H1 (cell line): ENCODE data around the gene FAM221B. TPM values are rescaled to one million over a fixed set of nuclear protein-coding genes. Genes with fewer than 3 reads are reported as not detected.

Experiments
- CTCF ChIA-PET: fragments of 300-600 bp; sonication (Branson Sonifier 250); formaldehyde crosslinking; loops from one replicate; lab custom pipeline; 2021; ENCODE audit not compliant: partially characterized antibody; lab: Charles Lee
- POLR2A ChIA-PET: fragments of 300-600 bp; sonication (Branson Sonifier 250); formaldehyde crosslinking; loops from one replicate; lab custom pipeline; 2021; ENCODE audit warnings: inconsistent platforms; ENCODE audit not compliant: partially characterized antibody; lab: Charles Lee
- DNase-seq, 2 experiments: peaks; one replicate each; pipeline versions ENCODE4 v3.0.0 to v3.0.0-alpha.2; 2010 to 2022; ENCODE audit warnings: low spot score in 2 of 2, low read depth in 1 of 2, mixed read lengths in 1 of 2
- FAIRE-seq: peaks from 2 replicates; lab custom pipeline; 2011; peaks lifted over from hg19 to GRCh38; lab: Jason Lieb, UNC
- H2AFZ ChIP-seq: 2 replicates; pipeline ENCODE4 v1.8.1; 2012; ENCODE audit warnings: low read length, inconsistent platforms
- H2AK5ac ChIP-seq: 2 replicates; pipeline ENCODE4 v1.6.1; 2013; ENCODE audit warnings: low read depth, low read length
- H2BK120ac ChIP-seq: replicated peaks from 2 replicates; pipeline ENCODE3; 2013; ENCODE audit warnings: low read depth, low read length, inconsistent platforms
- H2BK12ac ChIP-seq: 2 replicates; pipeline ENCODE4 v1.6.1; 2013; ENCODE audit warnings: low read depth, low read length
- H2BK15ac ChIP-seq: 2 replicates; pipeline ENCODE4 v1.6.1; 2013; ENCODE audit warnings: low read length
- H2BK20ac ChIP-seq: 2 replicates; pipeline ENCODE4 v1.6.1; 2013; ENCODE audit warnings: low read length
- H2BK5ac ChIP-seq: 2 replicates; pipeline ENCODE4 v1.6.1; 2013; ENCODE audit warnings: low read depth, low read length
- H3K14ac ChIP-seq: 2 replicates; pipeline ENCODE4 v1.6.1; 2013; ENCODE audit warnings: inconsistent platforms; ENCODE audit not compliant: insufficient read length
- H3K18ac ChIP-seq: 2 replicates; pipeline ENCODE4 v1.6.1; 2013; ENCODE audit warnings: low read length; ENCODE audit errors: extremely low read depth
- H3K23ac ChIP-seq: 2 replicates; pipeline ENCODE4 v1.6.1; 2013; ENCODE audit warnings: inconsistent platforms; ENCODE audit not compliant: insufficient read length
- H3K23me2 ChIP-seq: 2 replicates; pipeline ENCODE4 v1.6.1; 2013; ENCODE audit warnings: low read depth, low read length
- H3K27ac ChIP-seq: 2 replicates; pipeline ENCODE4 v1.6.1; 2011; ENCODE audit warnings: low read depth, low read length, inconsistent platforms
- H3K27me3 ChIP-seq, 4 experiments: replicated peaks in 1 of 4; 1 replicate in 1 of 4; 2 replicates in 3 of 4; pipeline versions ENCODE4 v1.6.1 to v1.8.1; 2011 to 2013; ENCODE audit warnings: low read length in 3 of 4, mild to moderate bottlenecking in 3 of 4, inconsistent platforms in 2 of 4, mixed read lengths in 2 of 4, moderate library complexity in 1 of 4; ENCODE audit not compliant: control insufficient read depth in 3 of 4, insufficient read depth in 3 of 4; ENCODE audit errors: extremely low read depth in 1 of 4
- H3K36me3 ChIP-seq, 4 experiments: 2 replicates each; pipeline versions ENCODE4 v1.6.1 to v1.8.1; 2011 to 2013; ENCODE audit warnings: mild to moderate bottlenecking in 4 of 4, low read length in 3 of 4, moderate library complexity in 2 of 4, control low read depth in 1 of 4, inconsistent platforms in 1 of 4; ENCODE audit not compliant: insufficient read depth in 4 of 4, control insufficient read depth in 2 of 4
- H3K4ac ChIP-seq: replicated peaks from 2 replicates; pipeline ENCODE3; 2013; ENCODE audit warnings: low read length, low read depth, mixed read lengths, inconsistent platforms; ENCODE audit not compliant: insufficient read length
- H3K4me1 ChIP-seq, 4 experiments: replicated peaks in 1 of 4; 1 replicate in 1 of 4; 2 replicates in 3 of 4; pipeline versions ENCODE4 v1.6.1 to v1.8.1; 2011 to 2013; ENCODE audit warnings: low read length in 3 of 4, inconsistent platforms in 2 of 4, mixed read lengths in 1 of 4; ENCODE audit not compliant: insufficient read depth in 4 of 4, control insufficient read depth in 3 of 4
- H3K4me2 ChIP-seq, 2 experiments: 2 replicates each; pipeline versions ENCODE4 v1.6.1 to v1.8.1; 2011 to 2013; ENCODE audit warnings: low read depth in 2 of 2, low read length in 2 of 2, control low read depth in 1 of 2, inconsistent platforms in 1 of 2, mild to moderate bottlenecking in 1 of 2; ENCODE audit not compliant: insufficient read depth in 1 of 2
- H3K4me3 ChIP-seq, 4 experiments: fragments of 200-600, 300-600 bp in 1 of 4; sonication (generic), shearing (Covaris generic), sonication (Bioruptor Twin) in 1 of 4; 2 replicates each; pipeline versions ENCODE4 v1.5.1 to v1.8.1; 2011 to 2016; ENCODE audit warnings: low read length in 4 of 4, low read depth in 3 of 4, control low read depth in 2 of 4, inconsistent platforms in 2 of 4, mild to moderate bottlenecking in 2 of 4, mixed read lengths in 1 of 4, moderate library complexity in 1 of 4; ENCODE audit not compliant: insufficient read depth in 2 of 4; ENCODE audit errors: extremely low read depth in 1 of 4
- H3K56ac ChIP-seq: replicated peaks from 2 replicates; pipeline ENCODE3; 2013; ENCODE audit warnings: low read depth, mild to moderate bottlenecking, mixed read lengths, low read length, inconsistent platforms; ENCODE audit not compliant: insufficient read length
- H3K79me1 ChIP-seq: 2 replicates; pipeline ENCODE4 v1.6.1; 2013; ENCODE audit warnings: low read depth, low read length, control low read depth
- H3K79me2 ChIP-seq, 2 experiments: 2 replicates each; pipeline versions ENCODE4 v1.6.1 to v1.8.1; 2012 to 2013; ENCODE audit warnings: low read length in 2 of 2, mild to moderate bottlenecking in 2 of 2, inconsistent platforms in 1 of 2; ENCODE audit not compliant: insufficient read depth in 2 of 2, control insufficient read depth in 1 of 2
- H3K9ac ChIP-seq, 4 experiments: replicated peaks in 1 of 4; 1 replicate in 1 of 4; 2 replicates in 3 of 4; pipeline versions ENCODE4 v1.6.1 to v1.8.1; 2011 to 2013; ENCODE audit warnings: low read depth in 3 of 4, low read length in 3 of 4, control low read depth in 2 of 4, mild to moderate bottlenecking in 2 of 4, moderate library complexity in 2 of 4, inconsistent platforms in 1 of 4; ENCODE audit errors: extremely low read depth in 1 of 4
- H3K9me3 ChIP-seq, 2 experiments: 2 replicates each; pipeline versions ENCODE4 v1.6.1 to v1.8.1; 2012 to 2013; ENCODE audit warnings: mild to moderate bottlenecking in 2 of 2, moderate library complexity in 2 of 2, control low read depth in 1 of 2, inconsistent platforms in 1 of 2, low read depth in 1 of 2, low read length in 1 of 2, mixed read lengths in 1 of 2; ENCODE audit not compliant: insufficient read depth in 2 of 2
- H4K20me1 ChIP-seq, 2 experiments: replicated peaks in 1 of 2; 2 replicates each; pipeline versions ENCODE3 to v1.8.1; 2011 to 2013; ENCODE audit warnings: inconsistent platforms in 2 of 2, low read length in 2 of 2, mild to moderate bottlenecking in 1 of 2; ENCODE audit not compliant: insufficient read depth in 2 of 2, control insufficient read depth in 1 of 2
- H4K5ac ChIP-seq: 2 replicates; pipeline ENCODE4 v1.6.1; 2013; ENCODE audit warnings: low read length, low read depth, mixed read lengths, inconsistent platforms; ENCODE audit not compliant: insufficient read length
- H4K8ac ChIP-seq: 2 replicates; pipeline ENCODE4 v1.8.0; 2013; ENCODE audit warnings: mild to moderate bottlenecking, moderate library complexity, low read length, inconsistent platforms; ENCODE audit not compliant: insufficient read depth; ENCODE audit errors: extremely low read depth
- H4K91ac ChIP-seq: replicated peaks from 2 replicates; pipeline ENCODE3; 2013; ENCODE audit warnings: low read length, mixed read lengths, inconsistent platforms; ENCODE audit not compliant: insufficient read length
- BACH1 ChIP-seq: IDR thresholded peaks from 2 replicates; pipeline ENCODE4 v1.6.1; 2012; ENCODE audit warnings: low read length, improper control_type of control experiment
- CEBPB ChIP-seq: IDR thresholded peaks from 2 replicates; pipeline ENCODE4 v1.6.1; 2012; ENCODE audit warnings: low read depth, low read length
- HDAC2 ChIP-seq, 2 experiments: fragments of 300-600 bp in 1 of 2; sonication (generic) in 1 of 2; IDR thresholded peaks; 2 replicates each; pipeline ENCODE4 v1.6.1; 2011 to 2012; ENCODE audit warnings: low read depth in 2 of 2, low read length in 2 of 2, mild to moderate bottlenecking in 2 of 2, moderate library complexity in 2 of 2, borderline replicate concordance in 1 of 2, inconsistent platforms in 1 of 2
- KDM1A ChIP-seq: fragments of 200-600, 300-600 bp; sonication (generic); IDR thresholded peaks from 2 replicates; pipeline ENCODE4 v1.7.1; 2016; ENCODE audit warnings: mild to moderate bottlenecking, low read length, borderline replicate concordance
- KDM4A ChIP-seq: IDR thresholded peaks from one replicate; pipeline ENCODE4 v1.7.1; 2012; ENCODE audit warnings: low read depth, mild to moderate bottlenecking, moderate library complexity, low read length, inconsistent platforms; ENCODE audit not compliant: severe bottlenecking
- RBBP5 ChIP-seq: IDR thresholded peaks from 2 replicates; pipeline ENCODE4 v1.7.1; 2012; ENCODE audit warnings: low read depth, mild to moderate bottlenecking, inconsistent platforms, low read length, moderate library complexity, borderline replicate concordance
- RFX5 ChIP-seq: IDR thresholded peaks from 2 replicates; pipeline ENCODE4 v1.6.1; 2011; ENCODE audit warnings: low read depth, low read length, improper control_type of control experiment, borderline replicate concordance
- SAP30 ChIP-seq: fragments of 300-600 bp; sonication (generic); IDR thresholded peaks from 2 replicates; pipeline ENCODE4 v1.7.1; 2012; ENCODE audit warnings: low read length, moderate library complexity, mild to moderate bottlenecking, inconsistent platforms; ENCODE audit not compliant: insufficient read depth, insufficient replicate concordance
- SP1 ChIP-seq: IDR thresholded peaks from 2 replicates; pipeline ENCODE4 v1.6.1; 2011; ENCODE audit warnings: low read depth, low read length
- SP2 ChIP-seq: IDR thresholded peaks from 2 replicates; pipeline ENCODE4 v1.6.1; 2012; ENCODE audit warnings: mild to moderate bottlenecking, low read length, inconsistent platforms
- YY1 ChIP-seq: IDR thresholded peaks from 2 replicates; pipeline ENCODE4 v1.6.1; 2011; ENCODE audit warnings: low read depth, mild to moderate bottlenecking, low read length
- WGBS, 2 experiments: shearing (Covaris generic) in 1 of 2; methylation state at CpG; one replicate each; pipeline versions ENCODE4 v1.1.6 to v1.1.7; 2013 to 2015; ENCODE audit warnings: low lambda C conversion rate in 2 of 2, mixed read lengths in 2 of 2, inconsistent platforms in 1 of 2, low coverage in 1 of 2, missing lambda C conversion rate in 1 of 2; ENCODE audit not compliant: insufficient replicate concordance in 2 of 2, insufficient coverage in 1 of 2, insufficient read length in 1 of 2; ENCODE audit errors: extremely low coverage in 1 of 2, missing lambda C conversion rate in 1 of 2; 5-methylcytosine and 5-hydroxymethylcytosine counted together
- long read RNA-seq, 2 experiments: library from RNA in 1 of 2; library from capped mRNA in 1 of 2; stranded (forward); transcript quantifications; one replicate each; pipeline ENCODE4 v2.0.0, GENCODE V29; 2021; ENCODE audit warnings: inconsistent platforms in 1 of 2
- polyA minus RNA-seq, 3 experiments: library from RNA; depleted of rRNA, polyadenylated mRNA; stranded (reverse); fragments of >200 nt; gene quantifications; 1 replicate in 2 of 3; 2 replicates in 1 of 3; pipeline ENCODE4 v1.2.3, GENCODE V29; 2011
- polyA plus RNA-seq, 7 experiments: library from polyadenylated mRNA; depleted of rRNA in 3 of 7; stranded (reverse) in 5 of 7; unstranded in 2 of 7; fragments of >200 nt in 5 of 7; fragments of 200-250 nt in 2 of 7; gene quantifications; 1 replicate in 5 of 7; 2 replicates in 1 of 7; 4 replicates in 1 of 7; pipeline versions ENCODE4 v1.2.1 to v1.2.3, GENCODE V29; 2011 to 2013; ENCODE audit warnings: missing spikeins in 2 of 7, mixed read lengths in 2 of 7
- total RNA-seq: library from RNA; stranded (reverse); fragmentation: NEBNext Ultra II Directional; extraction: Animal tissue kit (Norgen Biotek cat#: 25700); gene quantifications from 2 replicates; pipeline ENCODE4 v1.2.1, GENCODE V29; 2021

The FAM221B gene
- not detected in 2 replicates for total RNA-seq
- polyA plus RNA-seq (2011; rRNA removed), result 0.03 TPM in 1 of 2 replicates, not detected in the other
- 0.06 TPM for polyA plus RNA-seq (2011; cell fraction: cytosol; rRNA removed)
- polyA plus RNA-seq (2011; cell fraction: nucleus; rRNA removed), result not detected
- polyA plus RNA-seq (2012, experiment 1 of 2), result 0.05 to 0.08 TPM in 2 of 4 replicates, not detected in the others
- not detected for polyA plus RNA-seq (2012, experiment 2 of 2)
- polyA plus RNA-seq (2013, experiment 1 of 2), result not detected
- not detected for polyA plus RNA-seq (2013, experiment 2 of 2)
- polyA minus RNA-seq (2011; rRNA and poly(A)+ RNA removed), result 0.09 TPM in 1 of 2 replicates, not detected in the other
- not detected for polyA minus RNA-seq (2011; cell fraction: cytosol; rRNA and poly(A)+ RNA removed)
- polyA minus RNA-seq (2011; cell fraction: nucleus; rRNA and poly(A)+ RNA removed), result not detected
- long read RNA-seq, experiment 1, result 0 reads
- long read RNA-seq, experiment 2, result 0 reads

- POLR2A ChIA-PET, result interaction anchor here (0.6 to 2.7 kb wide), 6 partner anchors 15 to 53 kb away, joined by 3 to 13 read pairs (median 4); partner anchors contain the start of genes HINT2, NPR2 and SPAG8
- H3K4me3 ChIP-seq, result peak within 1 kb of the TSS; percentile 51 to 83 (median 68)
- H3K18ac ChIP-seq, result peak within 1 kb of the TSS; percentile 81
- H3K79me2 ChIP-seq, result no peaks in the 10 kb centered on the region
- peak within 1 kb of the TSS; percentile 75 for H4K91ac ChIP-seq
- no peaks in the 10 kb centered on the region for H4K20me1 ChIP-seq
- no peaks in the 10 kb centered on the region for H3K79me1 ChIP-seq
- H2BK120ac ChIP-seq, result no peak within 1 kb of the TSS
- peak within 1 kb of the TSS; percentile 43 for H3K56ac ChIP-seq
- no peaks in the 10 kb centered on the region for H3K27me3 ChIP-seq
- no peak within 1 kb of the TSS; the same call in 1 of the 2 replicates for H3K27ac ChIP-seq
- H3K9me3 ChIP-seq, result no peaks in the 10 kb centered on the region
- peak within 1 kb of the TSS; percentile 86 to 90 for H3K4me2 ChIP-seq
- 4% methylated on average over 21 of the region's 21 CpGs; no CpG with 5 or more reads in 1 of the 2 experiments for WGBS, 2 experiments
- H3K36me3 ChIP-seq, result no peaks in the 10 kb centered on the region
- no peak for FAIRE-seq
- H2BK5ac ChIP-seq, result peak within 1 kb of the TSS; percentile 76; the same call in 1 of the 2 replicates
- 0 out of 2 replicates have a peak within 1 kb of the TSS, but pooled peaks have one; percentile 72 for H2BK20ac ChIP-seq
- H3K9ac ChIP-seq, result peak within 1 kb of the TSS in 3 of 4 experiments; percentile 40 to 52 (median 51); a peak in 5 of 7 replicates
- H4K8ac ChIP-seq, result no peak within 1 kb of the TSS
- no peak within 1 kb of the TSS for H3K23ac ChIP-seq
- CTCF ChIA-PET, result interaction anchor here (0.7 to 10.6 kb wide), 7 partner anchors 12 to 77 kb away, joined by 3 to 172 read pairs (median 62); partner anchors contain the start of genes HINT2 and SPAG8
- H2AFZ ChIP-seq, result peak within 1 kb of the TSS; percentile 97
- peak within 1 kb of the TSS; percentile 23 for H4K5ac ChIP-seq
- H3K23me2 ChIP-seq, result peaks cover 10% of the 10 kb centered on the region
- no peak within 1 kb of the TSS for H2BK15ac ChIP-seq
- H3K4me1 ChIP-seq, result peaks cover 2 to 16% (median 6%) of the 10 kb centered on the region in 4 experiments
- DNase-seq, result peak in 1 of 2 experiments; percentile 87
- no peak within 1 kb of the TSS for H3K14ac ChIP-seq
- no peak within 1 kb of the TSS for H3K4ac ChIP-seq
- 0 out of 2 replicates have a peak within 1 kb of the TSS, but pooled peaks have one; percentile 35 for H2BK12ac ChIP-seq
- no peak within 1 kb of the TSS for H2AK5ac ChIP-seq
- TF ChIP-seq YY1 (no peak), BACH1 (no peak), KDM1A (no peak), SAP30 (peak; percentile 72), HDAC2 (IDR thresholded peaks at IDR 0.05; ENCODE audit: borderline replicate concordance in 1 of 2, low read depth in 2 of 2, low read length in 2 of 2) (0 out of 4 replicates have a peak, but pooled peaks of 1 of the 2 experiments have one; percentile 42), CEBPB (no peak), RFX5 (no peak), SP2 (no peak), SP1 (no peak), KDM4A (peak; percentile 59), RBBP5 (0 out of 2 replicates have a peak, but pooled peaks have one; percentile 13)
Observed at GRCh38 chr9:35828716-35829083, at the start of gene FAM221B. FAM221B (minus strand) TSS chr9:35828732; CDS start chr9:35826161, 2,571 bp downstream.
